ENCODE data around the gene TTLL7.
"Not testable (repeated sequence)": the region's sequence is repeated elsewhere in the genome, so short reads cannot be mapped to it uniquely, and the experiment has no call there.

Gene TTLL7

GRCh38 chr1:83927701-83928100, 71.2 kb downstream of the TTLL7 start:
- no peak for DNase-seq

- DNase-seq: no peak
Observed at GRCh38 chr1:83927061-83927460, 71.9 kb downstream of the TTLL7 start.

- DNase-seq: no peak
Observed at GRCh38 chr1:83923553-83923952, 75.4 kb downstream of the TTLL7 start.

GRCh38 chr1:83922431-83922830, 76.5 kb downstream of the TTLL7 start:
- no peak for DNase-seq

GRCh38 chr1:83920320-83920719, 78.6 kb downstream of the TTLL7 start:
- DNase-seq: no peak

- no peak for DNase-seq
Observed at GRCh38 chr1:83919872-83920271, 79.1 kb downstream of the TTLL7 start.

- DNase-seq: no peak
Observed at GRCh38 chr1:83918688-83919285, 80.1 kb downstream of the TTLL7 start.

- no peak for DNase-seq
Observed at GRCh38 chr1:83917959-83918358, 81.0 kb downstream of the TTLL7 start.

GRCh38 chr1:83916094-83916493, 82.8 kb downstream of the TTLL7 start:
- DNase-seq: not testable (repeated sequence)

GRCh38 chr1:83912876-83913275, 86.1 kb downstream of the TTLL7 start:
- DNase-seq: no peak

- DNase-seq: no peak
Observed at GRCh38 chr1:83910461-83910860, 88.5 kb downstream of the TTLL7 start.

- DNase-seq: no peak
Observed at GRCh38 chr1:83909687-83910086, 89.2 kb downstream of the TTLL7 start.

GRCh38 chr1:83905315-83905907, 93.5 kb downstream of the TTLL7 start:
- DNase-seq: no peak

GRCh38 chr1:83901547-83902155, 97.3 kb downstream of the TTLL7 start:
- DNase-seq: no peak

- DNase-seq: no peak
Observed at GRCh38 chr1:83900524-83900923, 98.4 kb downstream of the TTLL7 start.

- no peak for DNase-seq
Observed at GRCh38 chr1:83897516-83897915, 101.4 kb downstream of the TTLL7 start.

- no peak for DNase-seq
Observed at GRCh38 chr1:83896299-83896698, 102.6 kb downstream of the TTLL7 start.

- no peak for DNase-seq
Observed at GRCh38 chr1:83889707-83890106, 109.2 kb downstream of the TTLL7 start.

- no peak for DNase-seq
Observed at GRCh38 chr1:83887483-83887882, 111.4 kb downstream of the TTLL7 start.

- no peak for DNase-seq
Observed at GRCh38 chr1:83883979-83884378, 115.0 kb downstream of the TTLL7 start.

- no peak for DNase-seq
Observed at GRCh38 chr1:83882906-83883305, 116.0 kb downstream of the TTLL7 start.

- DNase-seq: no peak
Observed at GRCh38 chr1:83872515-83872914, 126.4 kb downstream of the TTLL7 start.

- DNase-seq: no peak
Observed at GRCh38 chr1:83864991-83865390, 133.9 kb downstream of the TTLL7 start.

- peak; percentile 58 for DNase-seq
Observed at GRCh38 chr1:83860490-83861221, 138.3 kb downstream of the TTLL7 start.

Data from effector CD8-positive, alpha-beta T cell (primary cell).